HL-60 (cell line): ENCODE results near the gene PCDHGA4.

ENCODE experiments used
- DNase-seq, 2 experiments: peaks; one replicate each; pipeline ENCODE4 v3.0.0-alpha.2; 2010 to 2020; ENCODE audit warnings: low read depth in 1 of 2, low spot score in 1 of 2
- H3K27ac ChIP-seq: fragments of 250-450 bp; sonication (Bioruptor Pico); replicated peaks from 2 replicates; pipeline ENCODE4 v1.5.1; 2020; ENCODE audit warnings: mild to moderate bottlenecking, moderate library complexity
- H3K27me3 ChIP-seq: fragments of 250-450 bp; sonication (Bioruptor Pico); 2 replicates; pipeline ENCODE4 v1.5.1; 2021; ENCODE audit warnings: mild to moderate bottlenecking, moderate library complexity; ENCODE audit not compliant: insufficient read depth, poor library complexity, severe bottlenecking
- H3K4me3 ChIP-seq: replicated peaks from 2 replicates; pipeline ENCODE4 v1.5.1; 2011; ENCODE audit warnings: mild to moderate bottlenecking, control low read depth, low read length; ENCODE audit not compliant: insufficient read depth
- GABPA ChIP-seq: IDR thresholded peaks from 2 replicates; pipeline ENCODE4 v1.6.1; 2012; ENCODE audit warnings: low read depth
- POLR2AphosphoS5 ChIP-seq: IDR thresholded peaks from 2 replicates; pipeline ENCODE4 v1.6.1; 2012; ENCODE audit warnings: low read depth
- SPI1 ChIP-seq: IDR thresholded peaks from 2 replicates; pipeline ENCODE4 v1.6.1; 2012; ENCODE audit warnings: low read depth, mild to moderate bottlenecking, borderline replicate concordance
- TF ChIP-seq, protein P1 (sequence below): IDR thresholded peaks from 2 replicates; pipeline ENCODE4 v1.6.1; 2012; ENCODE audit warnings: low read depth; ENCODE audit not compliant: insufficient replicate concordance
- TF ChIP-seq, protein P2 (sequence below): IDR thresholded peaks from one replicate; pipeline ENCODE4 v1.5.1; 2011; ENCODE audit warnings: low read length, control low read depth, inconsistent platforms; ENCODE audit not compliant: insufficient read depth

PCDHGA4 gene

DNA sequence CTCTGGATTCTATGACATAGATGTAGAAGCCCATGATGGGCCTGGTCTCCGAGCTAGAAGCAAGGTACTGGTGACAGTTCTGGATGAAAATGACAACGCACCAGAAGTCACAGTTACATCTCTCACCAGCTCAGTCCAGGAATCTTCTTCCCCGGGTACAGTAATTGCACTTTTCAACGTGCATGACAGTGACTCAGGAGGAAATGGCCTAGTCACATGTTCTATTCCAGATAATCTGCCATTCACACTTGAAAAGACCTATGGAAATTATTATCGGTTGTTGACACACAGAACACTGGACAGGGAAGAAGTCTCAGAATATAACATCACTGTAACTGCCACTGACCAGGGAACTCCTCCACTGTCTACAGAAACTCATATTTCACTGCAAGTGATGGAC, 1.3 kb downstream of the PCDHGA4 start:
- no peak for DNase-seq
- no peak overlapping the region for H3K4me3 ChIP-seq

DNA sequence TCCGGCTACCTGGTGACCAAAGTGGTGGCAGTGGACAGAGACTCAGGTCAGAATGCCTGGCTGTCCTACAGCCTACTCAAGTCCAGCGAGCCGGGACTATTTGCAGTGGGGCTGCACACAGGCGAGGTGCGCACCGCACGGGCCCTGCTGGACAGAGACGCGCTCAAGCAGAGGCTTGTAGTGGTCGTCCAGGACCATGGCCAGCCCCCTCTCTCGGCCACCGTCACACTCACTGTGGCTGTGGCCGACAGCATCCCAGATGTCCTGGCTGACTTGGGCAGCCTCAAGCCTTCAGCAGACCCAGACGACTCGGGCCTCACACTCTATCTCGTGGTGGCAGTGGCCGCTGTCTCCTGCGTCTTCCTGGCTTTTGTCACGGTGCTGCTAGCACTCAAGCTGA, 2.1 kb downstream of the PCDHGA4 start:
- Histone ChIP-seq H3K27me3 (no peaks in the 10 kb centered on the region), H3K27ac (no peak overlapping the region), H3K4me3 (no peak overlapping the region)
- no peak for DNase-seq
- TF ChIP-seq SPI1 (no peak), POLR2AphosphoS5 (no peak)
- TF ChIP-seq, protein P1, sequence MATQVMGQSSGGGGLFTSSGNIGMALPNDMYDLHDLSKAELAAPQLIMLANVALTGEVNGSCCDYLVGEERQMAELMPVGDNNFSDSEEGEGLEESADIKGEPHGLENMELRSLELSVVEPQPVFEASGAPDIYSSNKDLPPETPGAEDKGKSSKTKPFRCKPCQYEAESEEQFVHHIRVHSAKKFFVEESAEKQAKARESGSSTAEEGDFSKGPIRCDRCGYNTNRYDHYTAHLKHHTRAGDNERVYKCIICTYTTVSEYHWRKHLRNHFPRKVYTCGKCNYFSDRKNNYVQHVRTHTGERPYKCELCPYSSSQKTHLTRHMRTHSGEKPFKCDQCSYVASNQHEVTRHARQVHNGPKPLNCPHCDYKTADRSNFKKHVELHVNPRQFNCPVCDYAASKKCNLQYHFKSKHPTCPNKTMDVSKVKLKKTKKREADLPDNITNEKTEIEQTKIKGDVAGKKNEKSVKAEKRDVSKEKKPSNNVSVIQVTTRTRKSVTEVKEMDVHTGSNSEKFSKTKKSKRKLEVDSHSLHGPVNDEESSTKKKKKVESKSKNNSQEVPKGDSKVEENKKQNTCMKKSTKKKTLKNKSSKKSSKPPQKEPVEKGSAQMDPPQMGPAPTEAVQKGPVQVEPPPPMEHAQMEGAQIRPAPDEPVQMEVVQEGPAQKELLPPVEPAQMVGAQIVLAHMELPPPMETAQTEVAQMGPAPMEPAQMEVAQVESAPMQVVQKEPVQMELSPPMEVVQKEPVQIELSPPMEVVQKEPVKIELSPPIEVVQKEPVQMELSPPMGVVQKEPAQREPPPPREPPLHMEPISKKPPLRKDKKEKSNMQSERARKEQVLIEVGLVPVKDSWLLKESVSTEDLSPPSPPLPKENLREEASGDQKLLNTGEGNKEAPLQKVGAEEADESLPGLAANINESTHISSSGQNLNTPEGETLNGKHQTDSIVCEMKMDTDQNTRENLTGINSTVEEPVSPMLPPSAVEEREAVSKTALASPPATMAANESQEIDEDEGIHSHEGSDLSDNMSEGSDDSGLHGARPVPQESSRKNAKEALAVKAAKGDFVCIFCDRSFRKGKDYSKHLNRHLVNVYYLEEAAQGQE, result peak; percentile 55

More for the DNA sequence above, 1.3 kb downstream of the PCDHGA4 start:
- Histone ChIP-seq H3K27ac (no peak overlapping the region), H3K27me3 (no peaks in the 10 kb centered on the region)
- TF ChIP-seq SPI1 (no peak), POLR2AphosphoS5 (no peak), GABPA (no peak)
- TF ChIP-seq, protein P2, sequence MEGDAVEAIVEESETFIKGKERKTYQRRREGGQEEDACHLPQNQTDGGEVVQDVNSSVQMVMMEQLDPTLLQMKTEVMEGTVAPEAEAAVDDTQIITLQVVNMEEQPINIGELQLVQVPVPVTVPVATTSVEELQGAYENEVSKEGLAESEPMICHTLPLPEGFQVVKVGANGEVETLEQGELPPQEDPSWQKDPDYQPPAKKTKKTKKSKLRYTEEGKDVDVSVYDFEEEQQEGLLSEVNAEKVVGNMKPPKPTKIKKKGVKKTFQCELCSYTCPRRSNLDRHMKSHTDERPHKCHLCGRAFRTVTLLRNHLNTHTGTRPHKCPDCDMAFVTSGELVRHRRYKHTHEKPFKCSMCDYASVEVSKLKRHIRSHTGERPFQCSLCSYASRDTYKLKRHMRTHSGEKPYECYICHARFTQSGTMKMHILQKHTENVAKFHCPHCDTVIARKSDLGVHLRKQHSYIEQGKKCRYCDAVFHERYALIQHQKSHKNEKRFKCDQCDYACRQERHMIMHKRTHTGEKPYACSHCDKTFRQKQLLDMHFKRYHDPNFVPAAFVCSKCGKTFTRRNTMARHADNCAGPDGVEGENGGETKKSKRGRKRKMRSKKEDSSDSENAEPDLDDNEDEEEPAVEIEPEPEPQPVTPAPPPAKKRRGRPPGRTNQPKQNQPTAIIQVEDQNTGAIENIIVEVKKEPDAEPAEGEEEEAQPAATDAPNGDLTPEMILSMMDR, result no peak
- TF ChIP-seq, protein P1, result no peak

DNA sequence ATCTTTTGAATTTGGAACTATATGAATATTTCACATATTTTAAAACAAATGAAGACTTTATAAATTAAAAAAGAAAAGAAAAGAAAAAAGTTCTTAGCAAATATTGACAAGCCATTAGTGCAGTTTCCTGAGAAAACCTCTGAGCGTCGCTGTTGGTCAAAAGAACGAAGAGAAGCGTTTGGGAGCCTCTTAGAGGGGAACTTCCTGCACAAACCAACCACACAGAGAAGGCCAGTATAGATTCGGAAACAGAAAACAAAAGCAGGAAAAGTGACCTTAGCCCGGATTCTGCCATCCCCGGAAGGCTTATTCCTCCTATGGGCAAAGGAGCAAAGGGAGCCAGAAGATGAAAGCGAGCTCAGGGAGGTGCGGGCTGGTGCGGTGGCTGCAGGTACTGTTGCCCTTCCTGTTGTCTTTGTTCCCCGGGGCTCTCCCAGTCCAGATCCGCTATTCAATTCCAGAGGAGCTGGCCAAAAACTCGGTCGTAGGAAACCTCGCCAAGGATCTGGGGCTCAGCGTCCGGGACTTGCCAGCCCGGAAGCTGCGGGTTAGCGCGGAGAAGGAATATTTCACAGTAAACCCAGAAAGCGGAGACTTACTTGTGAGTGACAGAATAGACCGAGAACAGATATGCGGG, 5.1 kb downstream of the PCDHGA4 start, which contains the start of gene PCDHGB2:
Gene PCDHGB2 (plus strand): TSS at position 205 of the 637 bp plus-strand sequence. CDS start 142 bp downstream, at position 347.
- H3K27ac ChIP-seq, result no peak within 1 kb of the TSS
- no peak within 1 kb of the TSS for H3K4me3 ChIP-seq
- TF ChIP-seq POLR2AphosphoS5 (no peak), SPI1 (no peak), GABPA (no peak)
- TF ChIP-seq, protein P1, result no peak
- TF ChIP-seq, protein P2, result no peak
- no peak for DNase-seq
- no peaks in the 10 kb centered on the region for H3K27me3 ChIP-seq
